Esophagus muscularis mucosa (tissue), 4 donors: ENCODE data around the gene OR5AU1. TPM values are rescaled to one million over a fixed set of nuclear protein-coding genes. Genes with fewer than 3 reads are reported as not detected.
"Not testable (repeated sequence)": the region's sequence is repeated elsewhere in the genome, so short reads cannot be mapped to it uniquely, and the experiment has no call there.

Experiments used
- DNase-seq: peaks from one replicate; pipeline ENCODE4 v3.0.0-alpha.2; 2017; ENCODE audit errors: extremely low spot score
- H3K27ac ChIP-seq, 4 donors: fragments of 200-600 bp; sonication (generic); replicated peaks in 1 of 4; 1 replicate in 3 of 4; 2 replicates in 1 of 4; pipeline ENCODE4 v1.5.1; 2016 to 2019; ENCODE audit warnings: mild to moderate bottlenecking in 1 of 4
- H3K27me3 ChIP-seq, 4 donors: fragments of 200-600 bp; sonication (generic); one replicate each; pipeline versions ENCODE4 v1.5.1 to v1.6.0; 2016 to 2019
- H3K36me3 ChIP-seq, 4 donors: fragments of 200-600 bp; sonication (generic); one replicate each; pipeline ENCODE4 v1.5.1; 2016 to 2019
- H3K4me1 ChIP-seq, 4 donors: fragments of 200-600 bp; sonication (generic); one replicate each; pipeline ENCODE4 v1.5.1; 2016 to 2019
- H3K4me3 ChIP-seq, 4 donors: fragments of 200-600 bp; sonication (generic); 1 replicate in 2 of 4; 2 replicates in 2 of 4; pipeline ENCODE4 v1.5.1; 2016 to 2019; ENCODE audit warnings: mild to moderate bottlenecking in 4 of 4, moderate library complexity in 1 of 4
- H3K9me3 ChIP-seq, 4 donors: fragments of 200-600 bp; sonication (generic); 1 replicate in 3 of 4; 2 replicates in 1 of 4; pipeline ENCODE4 v1.5.1; 2016 to 2019
- EP300 ChIP-seq: sonication (generic); formaldehyde crosslinking; IDR thresholded peaks from one replicate; pipeline ENCODE4 v1.6.1; 2017; ENCODE audit warnings: antibody characterized with exemption
- POLR2A ChIP-seq: fragments of 450-650 bp; IDR thresholded peaks from one replicate; pipeline ENCODE4 v1.6.1; 2017; ENCODE audit warnings: antibody characterized with exemption, moderate library complexity, mild to moderate bottlenecking, low read depth
- POLR2AphosphoS5 ChIP-seq, 2 donors: sonication (generic); formaldehyde crosslinking; IDR thresholded peaks; one replicate each; pipeline ENCODE4 v1.6.1; 2017; ENCODE audit warnings: antibody characterized with exemption in 2 of 2
- WGBS: methylation state at CpG from one replicate; pipeline ENCODE4 v1.1.5; 2018; 5-methylcytosine and 5-hydroxymethylcytosine counted together
- intact Hi-C: fragments of 100-400 bp; cut with DNase I; formaldehyde crosslinking; loops from one replicate; pipeline ENCODE4 v1.15.1; 2023
- total RNA-seq, 4 donors: library from RNA; depleted of rRNA; stranded (reverse); fragments of >200 nt; gene quantifications; one replicate each; pipeline versions ENCODE4 v1.1.0 to v1.2.1, GENCODE V29; 2016
- TF ChIP-seq, protein P1 (sequence below), 3 experiments: fragments of 200-600 bp in 2 of 3; fragments of 450-650 bp in 1 of 3; sonication (generic) in 2 of 3; IDR thresholded peaks; one replicate each; pipeline ENCODE4 v1.5.1; 2017 to 2019; ENCODE audit warnings: antibody characterized with exemption in 3 of 3, mild to moderate bottlenecking in 2 of 3, moderate library complexity in 1 of 3

Gene OR5AU1
- total RNA-seq, 4 donors from 2014 or later = not detected

DNA sequence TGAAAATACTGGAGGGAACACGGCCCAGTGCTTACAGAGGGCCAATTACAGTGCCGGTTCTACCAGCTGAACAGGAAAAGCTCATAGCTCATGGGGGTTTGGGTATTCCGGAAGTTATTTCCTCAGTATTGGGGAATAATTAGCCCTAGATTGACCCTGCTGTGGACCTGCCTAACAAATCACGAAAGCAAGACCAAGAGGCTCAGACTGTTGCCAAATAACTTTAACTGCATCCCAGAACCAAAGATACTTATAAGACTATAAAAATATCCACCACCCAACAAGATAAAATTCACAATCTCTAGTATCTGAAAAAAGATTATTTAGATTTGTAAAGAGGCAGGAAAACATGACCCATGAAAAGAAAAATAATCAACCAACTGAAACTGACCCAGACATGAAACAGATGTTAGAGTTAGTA lies 8.0 kb upstream of the OR5AU1 start:
- no peak for DNase-seq
- TF ChIP-seq POLR2AphosphoS5 (IDR thresholded peaks at IDR 0.05) (no peak), EP300 (no peak), POLR2A (no peak)
- TF ChIP-seq, protein P1, sequence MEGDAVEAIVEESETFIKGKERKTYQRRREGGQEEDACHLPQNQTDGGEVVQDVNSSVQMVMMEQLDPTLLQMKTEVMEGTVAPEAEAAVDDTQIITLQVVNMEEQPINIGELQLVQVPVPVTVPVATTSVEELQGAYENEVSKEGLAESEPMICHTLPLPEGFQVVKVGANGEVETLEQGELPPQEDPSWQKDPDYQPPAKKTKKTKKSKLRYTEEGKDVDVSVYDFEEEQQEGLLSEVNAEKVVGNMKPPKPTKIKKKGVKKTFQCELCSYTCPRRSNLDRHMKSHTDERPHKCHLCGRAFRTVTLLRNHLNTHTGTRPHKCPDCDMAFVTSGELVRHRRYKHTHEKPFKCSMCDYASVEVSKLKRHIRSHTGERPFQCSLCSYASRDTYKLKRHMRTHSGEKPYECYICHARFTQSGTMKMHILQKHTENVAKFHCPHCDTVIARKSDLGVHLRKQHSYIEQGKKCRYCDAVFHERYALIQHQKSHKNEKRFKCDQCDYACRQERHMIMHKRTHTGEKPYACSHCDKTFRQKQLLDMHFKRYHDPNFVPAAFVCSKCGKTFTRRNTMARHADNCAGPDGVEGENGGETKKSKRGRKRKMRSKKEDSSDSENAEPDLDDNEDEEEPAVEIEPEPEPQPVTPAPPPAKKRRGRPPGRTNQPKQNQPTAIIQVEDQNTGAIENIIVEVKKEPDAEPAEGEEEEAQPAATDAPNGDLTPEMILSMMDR (IDR thresholded peaks at IDR 0.05) = no peak
- 53% methylated on average over 4 of the region's 4 CpGs for WGBS

DNA sequence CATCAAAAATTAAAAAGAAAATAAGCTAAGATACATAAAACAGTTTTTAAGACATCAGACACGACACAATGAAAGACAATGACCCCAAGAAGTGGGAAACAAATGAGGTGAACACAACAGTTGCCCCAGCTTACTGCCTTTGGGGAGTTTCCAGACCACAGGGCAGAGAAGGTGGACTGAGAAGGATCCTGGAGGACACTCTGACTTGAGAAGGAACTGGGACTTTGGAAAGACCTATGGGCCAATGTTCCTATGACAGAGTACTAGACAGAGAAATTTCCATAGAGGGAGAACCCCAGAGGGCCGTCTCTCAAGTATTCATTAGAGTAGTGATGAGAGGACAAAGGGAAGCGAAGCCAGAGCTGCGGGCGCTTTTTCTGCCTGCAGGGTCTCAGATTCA lies 6.2 kb upstream of the OR5AU1 start:
- H3K27ac ChIP-seq = no peak overlapping the region
- peaks cover 0 to 10% (median 6%) of the 10 kb centered on the region in 4 donors for H3K4me1 ChIP-seq
- intact Hi-C loops = no loop called here
- TF ChIP-seq POLR2AphosphoS5 (IDR thresholded peaks at IDR 0.05) (no peak), EP300 (no peak), POLR2A (no peak)
- TF ChIP-seq, protein P1 (IDR thresholded peaks at IDR 0.05) = no peak
- no peak overlapping the region for H3K4me3 ChIP-seq
- H3K36me3 ChIP-seq = no peaks in the 10 kb centered on the region
- WGBS = 84% methylated on average over 5 of the region's 5 CpGs
- no peaks in the 10 kb centered on the region for H3K9me3 ChIP-seq
- H3K27me3 ChIP-seq = no peaks in the 10 kb centered on the region
- no peak for DNase-seq

More for the DNA sequence above, 8.0 kb upstream of the OR5AU1 start:
- Histone ChIP-seq H3K4me3 (no peak overlapping the region), H3K4me1 (peaks cover 0 to 10% (median 6%) of the 10 kb centered on the region in 4 donors), H3K27me3 (no peaks in the 10 kb centered on the region), H3K36me3 (no peaks in the 10 kb centered on the region), H3K9me3 (no peaks in the 10 kb centered on the region), H3K27ac (no peak overlapping the region)
- intact Hi-C loops = no loop called here

- no peaks in the 10 kb centered on the region for H3K36me3 ChIP-seq
- no peaks in the 10 kb centered on the region for H3K9me3 ChIP-seq
- H3K27me3 ChIP-seq = no peaks in the 10 kb centered on the region
- TF ChIP-seq EP300 (no peak), POLR2A (no peak), POLR2AphosphoS5 (IDR thresholded peaks at IDR 0.05) (no peak)
- TF ChIP-seq, protein P1 (IDR thresholded peaks at IDR 0.05) = no peak
- no peak overlapping the region for H3K4me3 ChIP-seq
- intact Hi-C loops = no loop called here
- DNase-seq = no peak
- H3K27ac ChIP-seq = no peak overlapping the region
- 74% methylated on average over 4 of the region's 4 CpGs for WGBS
- peaks cover 0 to 2% (median under 1%) of the 10 kb centered on the region in 4 donors for H3K4me1 ChIP-seq
Measured at GRCh38 chr14:21160061-21160610, 4.3 kb upstream of the OR5AU1 start.

DNA sequence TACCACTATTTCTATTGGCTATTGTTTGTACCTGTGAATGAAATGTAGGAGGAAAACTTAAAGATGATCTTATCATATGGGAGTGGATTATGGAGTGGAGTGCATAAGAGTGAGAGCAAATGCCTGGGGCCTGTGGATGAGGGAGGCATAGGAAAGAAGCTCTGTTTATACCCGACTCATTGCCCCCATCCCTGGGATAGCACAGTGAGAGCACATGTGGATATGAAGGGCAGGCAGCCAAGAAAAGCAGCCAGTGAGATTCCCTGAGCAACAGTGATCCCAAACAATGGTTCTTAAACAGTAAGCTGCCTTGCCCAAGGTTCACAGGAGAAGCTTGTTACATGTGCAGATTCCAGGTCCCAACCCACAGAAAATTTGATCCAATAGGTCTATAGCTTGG lies 2.3 kb upstream of the OR5AU1 start:
- 43% methylated on average over 1 of the region's 1 CpG for WGBS
- H3K4me1 ChIP-seq, H3K27me3 ChIP-seq, H3K9me3 ChIP-seq, H3K27ac ChIP-seq, H3K4me3 ChIP-seq, intact Hi-C loops, DNase-seq, H3K36me3 ChIP-seq: not testable (repeated sequence)

- Histone ChIP-seq H3K4me1 (no peaks in the 10 kb centered on the region), H3K4me3 (no peak overlapping the region), H3K27me3 (no peaks in the 10 kb centered on the region), H3K36me3 (no peaks in the 10 kb centered on the region), H3K9me3 (peaks cover 0 to 12% (median 6%) of the 10 kb centered on the region in 4 donors), H3K27ac (no peak overlapping the region)
- DNase-seq = no peak
- intact Hi-C loops = no loop called here
- TF ChIP-seq POLR2A = no peak
- TF ChIP-seq, protein P1 (IDR thresholded peaks at IDR 0.05) = no peak
- TF ChIP-seq EP300 = no peak
- no peak for TF ChIP-seq POLR2AphosphoS5 (IDR thresholded peaks at IDR 0.05)
- WGBS = 89% methylated on average over 4 of the region's 4 CpGs
Measured at GRCh38 chr14:21149641-21150367, 6.1 kb downstream of the OR5AU1 start.
